VCaP (cell line): ENCODE data around the gene USP5.

Experiments used
- H3K27ac ChIP-seq: fragments of 450-650 bp; 2 replicates; pipeline ENCODE4 v1.5.1; 2017
- CTCF ChIP-seq: fragments of 450-650 bp; conservative IDR thresholded peaks from 2 replicates; pipeline ENCODE4 v1.5.1; 2017; ENCODE audit warnings: mild to moderate bottlenecking, moderate library complexity

The USP5 gene

GRCh38 chr12:6867413-6868210, 15.7 kb downstream of the USP5 start, which contains the start of gene TPI1:
TPI1 (plus strand) TSS chr12:6867531; CDS start chr12:6867567, 36 bp downstream.
- H3K27ac ChIP-seq, result peak within 1 kb of the TSS; percentile 99
- TF ChIP-seq CTCF, result no peak

DNA sequence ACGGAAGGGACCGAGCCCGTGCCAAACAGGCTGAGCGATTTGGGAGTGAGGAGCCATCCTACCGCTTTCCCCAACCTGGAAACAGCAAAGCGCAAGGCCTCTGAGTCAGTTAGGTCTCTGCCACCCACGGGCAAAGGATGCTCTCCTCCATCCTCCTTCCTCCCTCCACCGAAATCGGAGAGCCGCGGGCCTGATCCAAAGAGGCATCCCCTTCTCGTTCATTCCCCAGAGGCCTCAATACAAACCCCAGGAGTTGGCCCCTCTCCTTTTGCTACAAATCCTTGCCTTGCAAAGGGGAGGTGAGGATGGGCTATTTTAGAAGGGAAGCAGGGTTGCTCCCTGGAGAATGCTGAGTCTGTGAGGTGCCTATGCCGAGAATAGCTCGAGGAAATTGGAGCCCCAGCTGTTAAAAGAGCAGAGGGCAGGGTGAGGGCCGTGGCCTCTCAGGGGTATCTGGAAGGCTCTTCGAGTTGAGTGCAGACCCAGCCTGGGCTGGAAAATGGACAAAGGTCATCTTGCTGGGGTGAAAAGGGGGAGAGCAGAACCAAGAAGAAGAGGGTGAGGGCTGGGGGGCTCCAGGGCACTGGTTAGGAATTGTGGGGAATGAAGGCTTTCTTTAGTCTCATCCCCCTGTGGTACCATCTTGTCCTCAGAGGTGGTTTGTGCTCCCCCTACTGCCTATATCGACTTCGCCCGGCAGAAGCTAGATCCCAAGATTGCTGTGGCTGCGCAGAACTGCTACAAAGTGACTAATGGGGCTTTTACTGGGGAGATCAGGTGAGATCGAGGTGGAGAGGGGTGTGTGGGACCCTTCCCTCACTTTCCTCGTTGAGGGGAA, 16.5 kb downstream of the USP5 start:
- no peak for TF ChIP-seq CTCF
- peak overlapping the region; percentile 99 for H3K27ac ChIP-seq

DNA sequence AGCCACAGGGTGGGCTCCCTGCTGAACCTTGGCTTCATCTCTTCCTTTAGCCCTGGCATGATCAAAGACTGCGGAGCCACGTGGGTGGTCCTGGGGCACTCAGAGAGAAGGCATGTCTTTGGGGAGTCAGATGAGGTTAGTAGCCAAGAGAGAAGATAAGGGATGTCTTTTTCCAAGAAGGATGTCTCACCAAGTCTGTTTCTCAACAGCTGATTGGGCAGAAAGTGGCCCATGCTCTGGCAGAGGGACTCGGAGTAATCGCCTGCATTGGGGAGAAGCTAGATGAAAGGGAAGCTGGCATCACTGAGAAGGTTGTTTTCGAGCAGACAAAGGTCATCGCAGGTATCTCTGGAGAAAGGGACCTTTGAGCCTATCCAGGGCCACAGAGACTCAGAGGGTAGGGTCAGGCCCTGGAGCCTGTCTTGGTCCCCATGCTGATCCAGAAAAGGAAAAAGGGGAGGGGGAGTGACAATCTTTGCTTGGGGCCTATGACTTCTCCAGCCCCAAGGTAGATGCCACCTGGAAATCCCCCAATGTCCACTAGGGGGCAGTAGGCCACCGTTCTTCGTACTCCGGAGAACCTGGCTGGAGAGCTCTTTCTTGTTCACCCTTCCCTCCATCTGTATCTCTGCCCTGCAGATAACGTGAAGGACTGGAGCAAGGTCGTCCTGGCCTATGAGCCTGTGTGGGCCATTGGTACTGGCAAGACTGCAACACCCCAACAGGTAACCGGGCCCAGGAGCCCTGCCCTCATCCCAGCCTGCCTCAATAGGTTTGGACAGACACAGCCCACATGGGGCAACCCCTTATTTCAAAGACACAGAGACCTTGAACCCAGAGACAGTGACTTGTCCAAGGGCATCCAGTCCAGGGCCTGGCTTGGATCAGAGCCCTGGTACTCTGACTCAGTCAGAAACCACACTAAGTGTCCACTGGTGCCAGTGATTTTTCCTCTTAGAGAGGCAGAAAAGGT, 17.4 kb downstream of the USP5 start:
- peak; percentile 96 for TF ChIP-seq CTCF
- H3K27ac ChIP-seq, result peak overlapping the region; percentile 99

DNA sequence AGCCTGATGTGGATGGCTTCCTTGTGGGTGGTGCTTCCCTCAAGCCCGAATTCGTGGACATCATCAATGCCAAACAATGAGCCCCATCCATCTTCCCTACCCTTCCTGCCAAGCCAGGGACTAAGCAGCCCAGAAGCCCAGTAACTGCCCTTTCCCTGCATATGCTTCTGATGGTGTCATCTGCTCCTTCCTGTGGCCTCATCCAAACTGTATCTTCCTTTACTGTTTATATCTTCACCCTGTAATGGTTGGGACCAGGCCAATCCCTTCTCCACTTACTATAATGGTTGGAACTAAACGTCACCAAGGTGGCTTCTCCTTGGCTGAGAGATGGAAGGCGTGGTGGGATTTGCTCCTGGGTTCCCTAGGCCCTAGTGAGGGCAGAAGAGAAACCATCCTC, 18.4 kb downstream of the USP5 start:
- peak overlapping the region; percentile 99 for H3K27ac ChIP-seq

GRCh38 chr12:6871052-6871957, 19.4 kb downstream of the USP5 start:
- H3K27ac ChIP-seq, result peak overlapping the region; percentile 99
- TF ChIP-seq CTCF, result no peak

DNA sequence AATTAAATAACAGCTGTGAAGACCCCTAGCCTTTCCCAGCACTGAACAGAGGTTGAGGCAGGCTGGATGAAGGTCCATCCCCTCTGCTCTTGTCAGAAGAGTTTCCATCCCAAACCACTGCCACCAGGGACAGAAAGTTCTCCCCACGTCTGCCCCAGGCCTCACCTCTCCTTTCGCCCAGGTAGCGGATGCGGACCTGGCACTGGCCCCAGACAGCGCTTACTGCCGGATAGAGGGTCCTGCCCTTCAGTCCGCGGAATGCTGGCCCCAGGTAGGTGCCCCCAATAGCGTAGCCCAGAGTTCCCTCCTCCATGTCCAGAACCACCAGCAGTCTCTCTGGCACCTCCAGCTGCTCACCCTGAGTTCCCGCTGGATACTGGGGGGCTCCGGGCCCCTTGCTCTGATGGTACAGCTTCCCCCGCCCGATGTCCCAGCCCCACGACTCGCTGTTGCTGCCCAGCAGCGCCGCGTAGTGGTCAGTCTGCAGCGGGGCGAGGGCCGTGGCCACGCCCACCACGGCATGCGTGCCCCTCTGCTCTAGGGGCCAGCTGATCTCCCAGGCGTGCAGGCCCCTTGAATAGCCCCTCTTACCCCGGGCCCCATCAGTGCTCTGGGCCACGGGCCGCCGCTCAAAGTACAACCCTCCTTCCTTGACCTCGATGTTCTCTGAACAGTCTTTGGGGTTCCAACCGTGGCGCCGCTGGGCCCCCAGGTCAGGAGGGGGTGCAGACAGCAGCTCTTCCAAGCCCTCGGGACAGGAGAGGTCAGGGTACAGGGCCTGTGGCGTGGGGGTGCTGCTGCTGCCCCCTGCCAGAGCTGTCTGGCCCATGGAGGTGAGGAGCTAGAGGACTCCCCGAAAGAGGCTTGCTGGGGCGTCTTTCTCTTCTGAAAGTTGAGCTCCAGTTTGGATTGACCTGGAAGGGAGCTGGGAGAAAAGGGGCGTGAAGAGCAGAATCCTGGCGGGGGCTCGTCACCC, 20.4 kb downstream of the USP5 start:
- H3K27ac ChIP-seq, result peak overlapping the region; percentile 99
- TF ChIP-seq CTCF, result peak; percentile 99
